ENCODE data around the gene TMEM87B. TPM values are rescaled to one million over a fixed set of nuclear protein-coding genes. Genes with fewer than 3 reads are reported as not detected.

Gene TMEM87B
- total RNA-seq, 1 experiment from 2014 or later, result 10.5 TPM

GRCh38 chr2:112045446-112046014 is 9.5 kb upstream of the TMEM87B start:
- Mint-ChIP-seq H3K4me3 (peak overlapping the region in 1 of 2 experiments; percentile 36; a peak in 1 of 5 replicates), H3K36me3 (ENCODE audit: insufficient read depth in 1 of 3, low read depth in 3 of 3) (peaks cover 4 to 37% (median 9%) of the 10 kb centered on the region in 3 experiments; a peak in 6 of 7 replicates), H3K9me3 (peaks cover 27 to 36% of the 10 kb centered on the region in 2 experiments), H3K27me3 (ENCODE audit: low read depth) (peaks cover 2% of the 10 kb centered on the region; the same call in 1 of the 2 replicates), H3K4me1 (peaks cover 42 to 48% of the 10 kb centered on the region in 2 experiments), H3K27ac (no peak overlapping the region)
- Histone ChIP-seq H2AFZ (ENCODE audit: low read length) (no peak overlapping the region), H4K20me1 (ENCODE audit: control insufficient read depth, insufficient read depth, insufficient read length) (no peaks in the 10 kb centered on the region), H3K79me1 (ENCODE audit: insufficient read depth, low read depth, low read length, poor library complexity, severe bottlenecking) (no peaks in the 10 kb centered on the region), H3K27me3 (ENCODE audit: insufficient read depth, low read length) (no peaks in the 10 kb centered on the region), H4K8ac (replicated peaks; ENCODE audit: insufficient read length, low read depth, low read length) (no peak overlapping the region), H3T11ph (ENCODE audit: low read length) (no peak overlapping the region), H2AK5ac (ENCODE audit: insufficient read length, low read length) (no peak overlapping the region), H3K23ac (ENCODE audit: insufficient read length, low read depth, low read length) (no peak overlapping the region), H3K9me3 (ENCODE audit: control insufficient read depth, low read depth, low read length) (no peaks in the 10 kb centered on the region), H3K23me2 (ENCODE audit: insufficient read length, low read depth, low read length, poor library complexity, severe bottlenecking) (no peaks in the 10 kb centered on the region), H4K91ac (ENCODE audit: insufficient read length, low read depth, low read length) (no peak overlapping the region), H2BK20ac (ENCODE audit: low read depth, low read length, poor library complexity, severe bottlenecking) (no peak overlapping the region), H2BK15ac (ENCODE audit: low read depth, low read length) (no peak overlapping the region), H2BK12ac (ENCODE audit: insufficient read length, low read depth, low read length) (no peak overlapping the region), H3K14ac (ENCODE audit: insufficient read depth, low read length) (no peak overlapping the region), H3K56ac (ENCODE audit: insufficient read length, low read depth, low read length) (no peak overlapping the region), H3K4me1 (ENCODE audit: insufficient read depth, low read length) (no peaks in the 10 kb centered on the region), H3K18ac (ENCODE audit: insufficient read length, low read depth, low read length) (no peak overlapping the region), H2BK120ac (ENCODE audit: low read depth, low read length, poor library complexity, severe bottlenecking) (no peak overlapping the region), H3K9ac (ENCODE audit: extremely low read depth, insufficient read length, low read length) (no peak overlapping the region), H3K27ac (ENCODE audit: insufficient read length, low read depth, low read length) (no peak overlapping the region), H4K5ac (ENCODE audit: insufficient read length, low read depth, low read length) (no peak overlapping the region), H2BK5ac (ENCODE audit: insufficient read length, low read length) (no peak overlapping the region), H3K79me2 (ENCODE audit: insufficient read depth, low read length) (no peaks in the 10 kb centered on the region), H3K4me2 (ENCODE audit: insufficient read depth, insufficient read length, low read length) (no peak overlapping the region), H3K4ac (ENCODE audit: low read depth, low read length) (no peak overlapping the region)
- no peak for DNase-seq
- TF ChIP-seq CTCF (conservative IDR thresholded peaks at IDR 0.05), result no peak
